Retinal pigment epithelial cell (primary cell): ENCODE measurements around the gene LLGL1.

Source experiments
- DNase-seq: peaks from one replicate; pipeline ENCODE4 v3.0.0-alpha.2; 2010; ENCODE audit warnings: low read depth
- H3K4me3 ChIP-seq: 2 replicates; pipeline ENCODE4 v1.5.1; 2011; ENCODE audit warnings: mild to moderate bottlenecking, low read length, control low read depth, moderate library complexity
- TF ChIP-seq, protein P1 (sequence below): conservative IDR thresholded peaks from 2 replicates; pipeline ENCODE4 v1.5.1; 2011; ENCODE audit warnings: low read depth, low read length, control low read depth, inconsistent platforms

Gene LLGL1

DNA sequence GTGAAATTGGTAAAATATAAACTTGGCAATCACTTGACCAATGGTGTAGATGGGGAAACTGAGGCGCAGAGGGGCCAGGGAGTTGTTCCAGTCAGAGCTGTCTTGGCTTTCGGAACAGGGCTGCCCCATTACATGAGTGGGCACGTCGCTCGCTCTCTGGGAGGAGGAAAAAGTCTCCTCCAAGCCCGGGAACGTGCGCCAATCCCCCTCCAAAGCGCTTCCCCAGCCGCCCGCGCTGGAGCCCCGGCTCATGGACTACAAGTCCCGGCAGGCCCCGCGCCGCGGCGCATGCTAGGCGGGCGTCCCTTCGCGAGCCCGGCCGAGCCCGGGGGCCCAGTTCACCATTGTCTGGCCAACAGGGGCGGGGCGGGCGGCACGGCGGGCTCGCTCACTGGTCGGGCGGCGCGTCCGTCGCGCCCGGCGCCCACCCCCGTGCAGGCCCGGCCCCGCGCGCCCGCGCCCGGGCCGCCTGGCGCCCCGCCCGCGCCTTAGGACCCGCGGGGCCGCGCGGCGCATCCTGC, at the start of gene LLGL1:
LLGL1 (plus strand) TSS at position 515 of the 521 bp plus-strand sequence. CDS start 48 bp downstream, outside the sequence.
- DNase-seq, result peak; percentile 67
- TF ChIP-seq, protein P1, sequence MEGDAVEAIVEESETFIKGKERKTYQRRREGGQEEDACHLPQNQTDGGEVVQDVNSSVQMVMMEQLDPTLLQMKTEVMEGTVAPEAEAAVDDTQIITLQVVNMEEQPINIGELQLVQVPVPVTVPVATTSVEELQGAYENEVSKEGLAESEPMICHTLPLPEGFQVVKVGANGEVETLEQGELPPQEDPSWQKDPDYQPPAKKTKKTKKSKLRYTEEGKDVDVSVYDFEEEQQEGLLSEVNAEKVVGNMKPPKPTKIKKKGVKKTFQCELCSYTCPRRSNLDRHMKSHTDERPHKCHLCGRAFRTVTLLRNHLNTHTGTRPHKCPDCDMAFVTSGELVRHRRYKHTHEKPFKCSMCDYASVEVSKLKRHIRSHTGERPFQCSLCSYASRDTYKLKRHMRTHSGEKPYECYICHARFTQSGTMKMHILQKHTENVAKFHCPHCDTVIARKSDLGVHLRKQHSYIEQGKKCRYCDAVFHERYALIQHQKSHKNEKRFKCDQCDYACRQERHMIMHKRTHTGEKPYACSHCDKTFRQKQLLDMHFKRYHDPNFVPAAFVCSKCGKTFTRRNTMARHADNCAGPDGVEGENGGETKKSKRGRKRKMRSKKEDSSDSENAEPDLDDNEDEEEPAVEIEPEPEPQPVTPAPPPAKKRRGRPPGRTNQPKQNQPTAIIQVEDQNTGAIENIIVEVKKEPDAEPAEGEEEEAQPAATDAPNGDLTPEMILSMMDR, result no peak
- peak within 1 kb of the TSS; percentile 89 for H3K4me3 ChIP-seq

DNA sequence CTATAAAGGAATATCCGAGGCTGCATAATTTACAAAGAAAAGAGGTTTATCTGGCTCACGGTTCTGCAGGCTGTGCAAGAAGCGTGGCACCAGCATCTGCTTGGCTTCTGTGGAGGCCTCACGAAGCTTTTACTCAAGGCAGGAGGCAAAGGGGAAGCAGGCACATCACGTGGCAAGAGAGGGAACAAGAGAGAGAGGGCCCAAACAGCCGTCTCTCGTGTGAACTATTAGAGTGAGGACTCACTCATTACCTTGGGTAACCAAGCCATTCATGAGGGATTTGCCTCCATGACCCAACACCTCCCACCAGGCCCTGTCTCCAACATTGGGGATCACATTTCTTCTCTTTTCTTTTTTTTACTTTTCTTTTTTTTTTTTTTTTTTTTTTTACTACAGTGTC, 49.3 kb upstream of the LLGL1 start:
- no peak for DNase-seq
- TF ChIP-seq, protein P1, result no peak
- H3K4me3 ChIP-seq, result no peak overlapping the region

DNA sequence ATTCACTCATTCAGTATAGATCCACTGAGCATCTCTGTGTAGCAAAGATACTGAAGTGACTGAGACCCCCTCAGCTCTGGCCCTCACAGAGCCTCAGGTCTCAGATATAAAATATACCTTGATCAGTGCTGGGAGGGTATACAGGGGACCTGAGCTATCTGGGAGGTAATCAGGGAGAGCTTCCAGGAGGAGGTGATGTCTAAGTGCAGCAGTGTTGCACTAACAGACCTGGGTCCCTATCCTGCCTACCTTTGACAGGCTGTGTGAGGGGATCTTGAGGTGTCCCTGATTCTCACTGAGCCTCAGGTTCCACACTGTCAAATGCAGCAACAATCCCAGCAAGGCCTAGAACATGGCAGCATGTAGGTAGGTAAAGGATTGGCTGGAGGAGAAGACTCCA, 48.3 kb upstream of the LLGL1 start:
- H3K4me3 ChIP-seq, result no peak overlapping the region

DNA sequence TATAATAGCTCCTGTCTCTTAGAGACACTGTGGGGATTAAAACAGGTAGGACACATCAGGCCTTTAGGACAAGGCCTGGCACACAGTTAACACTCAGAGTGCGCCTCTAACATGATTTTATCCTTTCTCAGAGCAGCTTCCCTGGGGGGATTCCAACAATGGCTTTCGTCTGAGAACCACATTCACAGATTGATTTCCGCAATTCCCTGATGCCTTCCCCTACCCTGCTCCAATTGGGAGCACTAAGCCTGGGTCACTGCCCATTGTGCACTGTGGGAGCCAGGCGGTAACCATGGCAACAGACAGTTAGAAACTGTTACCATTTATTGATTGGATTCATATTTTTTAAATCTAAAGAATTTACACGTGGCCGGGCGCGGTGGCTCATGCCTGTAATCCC, 47.7 kb upstream of the LLGL1 start:
- TF ChIP-seq, protein P1, result no peak
- no peak for DNase-seq
- no peak overlapping the region for H3K4me3 ChIP-seq

More for the DNA sequence above, 48.3 kb upstream of the LLGL1 start:
- TF ChIP-seq, protein P1, result no peak
- no peak for DNase-seq

DNA sequence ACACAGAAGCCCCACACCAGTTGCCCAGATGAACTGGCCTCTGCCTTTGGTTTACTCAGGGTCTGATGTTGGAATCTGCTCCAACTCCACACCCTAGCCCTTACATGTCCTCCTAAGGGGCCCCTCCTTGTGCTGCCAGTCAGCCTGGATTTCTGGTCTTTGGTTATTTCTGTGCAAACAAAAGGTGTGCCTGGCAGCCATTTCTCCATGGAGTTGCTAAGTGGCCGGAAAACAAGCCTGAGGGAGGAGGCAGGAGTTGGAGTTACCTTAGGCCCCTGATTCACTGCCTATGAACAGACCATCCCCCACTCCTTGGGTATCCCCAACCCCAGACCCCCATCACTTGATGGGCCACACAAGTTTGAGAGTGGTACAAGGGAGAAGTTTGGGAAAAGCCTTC, 46.2 kb upstream of the LLGL1 start:
- H3K4me3 ChIP-seq, result no peak overlapping the region
- no peak for DNase-seq
- TF ChIP-seq, protein P1, result no peak

DNA sequence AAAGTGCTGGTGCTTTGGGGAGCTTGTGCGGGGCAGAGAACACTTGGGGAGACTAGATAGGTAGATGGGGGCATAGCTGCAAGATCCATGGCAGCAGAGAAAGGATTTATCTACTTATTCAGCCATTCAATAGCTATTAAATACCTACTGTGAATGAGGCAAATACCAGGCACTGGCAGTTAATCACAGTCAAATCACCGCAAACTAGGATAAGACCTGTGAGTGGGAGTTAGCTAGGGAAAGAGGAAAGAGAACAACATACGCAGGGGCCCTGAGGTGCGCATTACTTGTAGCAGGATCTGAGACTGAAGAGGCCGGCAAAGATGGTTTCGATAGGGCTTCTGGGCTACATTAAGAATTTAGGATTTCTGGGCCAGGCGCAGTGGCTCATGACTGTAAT, 45.6 kb upstream of the LLGL1 start:
- no peak for DNase-seq

DNA sequence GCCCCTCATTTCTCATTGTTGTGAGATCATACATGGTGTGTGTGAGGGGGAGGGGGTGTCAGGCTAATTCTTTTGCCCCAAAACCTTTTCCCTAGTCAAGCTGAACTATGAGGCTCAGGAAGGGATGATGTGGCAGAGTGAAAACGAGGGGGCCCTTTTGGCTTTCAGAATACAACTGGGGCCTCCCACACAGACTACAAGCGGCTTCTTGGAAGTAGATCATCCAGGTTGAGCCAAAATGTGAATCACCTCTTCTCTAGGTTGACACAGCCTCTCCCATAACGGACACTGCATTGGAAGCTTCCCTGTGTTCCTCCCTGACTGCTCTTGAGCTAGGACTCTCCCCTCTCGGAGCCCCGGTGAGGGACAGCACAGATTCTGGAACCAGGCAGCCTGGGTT, 44.1 kb upstream of the LLGL1 start:
- H3K4me3 ChIP-seq, result no peak overlapping the region
- TF ChIP-seq, protein P1, result no peak
- DNase-seq, result no peak

More for the DNA sequence above, 45.6 kb upstream of the LLGL1 start:
- H3K4me3 ChIP-seq, result no peak overlapping the region
- TF ChIP-seq, protein P1, result no peak
